Ishikawa (cell line): Measurements from ENCODE around the gene TRAF7.

ENCODE experiments used
- CEBPB ChIP-seq: IDR thresholded peaks from 2 replicates; pipeline ENCODE4 v1.6.1; 2012
- CREB1 ChIP-seq: IDR thresholded peaks from 2 replicates; pipeline ENCODE4 v1.6.1; 2012; ENCODE audit warnings: low read depth
- EGR1 ChIP-seq: IDR thresholded peaks from 2 replicates; pipeline ENCODE4 v1.6.1; 2012
- EP300 ChIP-seq: IDR thresholded peaks from 2 replicates; pipeline ENCODE4 v1.6.1; 2012; ENCODE audit warnings: borderline replicate concordance
- FOXM1 ChIP-seq: IDR thresholded peaks from 2 replicates; pipeline ENCODE4 v1.6.1; 2012; ENCODE audit warnings: low read depth, borderline replicate concordance
- MAX ChIP-seq: IDR thresholded peaks from 2 replicates; pipeline ENCODE4 v1.6.1; 2012
- NFIC ChIP-seq: IDR thresholded peaks from 2 replicates; pipeline ENCODE4 v1.6.1; 2012
- REST ChIP-seq: IDR thresholded peaks from 2 replicates; pipeline ENCODE4 v1.6.1; 2012; ENCODE audit warnings: low read depth, mild to moderate bottlenecking
- TAF1 ChIP-seq: IDR thresholded peaks from 2 replicates; pipeline ENCODE4 v1.6.1; 2012; ENCODE audit warnings: low read depth, mild to moderate bottlenecking
- TCF12 ChIP-seq: IDR thresholded peaks from 2 replicates; pipeline ENCODE4 v1.6.1; 2012; ENCODE audit warnings: low read depth
- TEAD4 ChIP-seq: IDR thresholded peaks from 2 replicates; pipeline ENCODE4 v1.6.1; 2012
- USF1 ChIP-seq: IDR thresholded peaks from 2 replicates; pipeline ENCODE4 v1.6.1; 2012
- YY1 ChIP-seq: IDR thresholded peaks from 2 replicates; pipeline ENCODE4 v1.6.1; 2012; ENCODE audit warnings: low read depth

GRCh38 chr16:2183671-2184070 lies 28.1 kb downstream of the TRAF7 start:
- TF ChIP-seq YY1, result no peak
- no peak for TF ChIP-seq CREB1
- no peak for TF ChIP-seq CEBPB
- TF ChIP-seq REST, result no peak
- TF ChIP-seq USF1, result no peak
- TF ChIP-seq TAF1, result no peak
- TF ChIP-seq EGR1, result no peak
- no peak for TF ChIP-seq EP300
- no peak for TF ChIP-seq MAX
- TF ChIP-seq TCF12, result no peak
- TF ChIP-seq FOXM1, result no peak
- TF ChIP-seq TEAD4, result no peak
- TF ChIP-seq NFIC, result no peak
